Measurements from ENCODE around the gene C16orf54.
"Not testable (repeated sequence)": the region's sequence is repeated elsewhere in the genome, so short reads cannot be mapped to it uniquely, and the experiment has no call there.

The C16orf54 gene

GRCh38 chr16:29738514-29738913, 7.3 kb downstream of the C16orf54 start:
- no peak for DNase-seq

- DNase-seq, result no peak
Observed at GRCh38 chr16:29737713-29738112, 8.1 kb downstream of the C16orf54 start.

GRCh38 chr16:29736764-29737163, 9.0 kb downstream of the C16orf54 start:
- no peak for DNase-seq

- no peak for DNase-seq
Observed at GRCh38 chr16:29736112-29736511, 9.7 kb downstream of the C16orf54 start.

GRCh38 chr16:29734786-29735185, 11.0 kb downstream of the C16orf54 start:
- no peak for DNase-seq

GRCh38 chr16:29731768-29732601, 13.8 kb downstream of the C16orf54 start:
- peak; percentile 82 to 85 for DNase-seq

DNA sequence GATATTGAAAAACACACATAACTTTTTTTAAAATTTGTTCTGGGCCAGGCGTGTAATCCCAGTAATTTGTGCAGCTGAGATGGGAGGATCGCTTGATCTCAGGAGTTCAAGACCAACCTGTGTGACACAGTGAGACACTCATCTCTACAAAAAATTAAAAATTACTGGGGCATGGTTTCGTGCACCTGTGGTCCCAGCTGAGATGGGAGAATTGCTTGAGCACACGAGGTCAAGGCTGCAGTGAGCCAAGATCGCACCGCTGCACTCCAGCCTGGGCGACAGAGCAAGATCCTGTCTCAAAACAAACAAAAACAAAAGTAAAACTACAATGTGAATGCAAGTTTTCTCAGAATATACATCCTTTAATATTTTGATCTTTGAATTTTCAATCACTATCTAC, 15.1 kb downstream of the C16orf54 start:
- DNase-seq, result no peak

DNA sequence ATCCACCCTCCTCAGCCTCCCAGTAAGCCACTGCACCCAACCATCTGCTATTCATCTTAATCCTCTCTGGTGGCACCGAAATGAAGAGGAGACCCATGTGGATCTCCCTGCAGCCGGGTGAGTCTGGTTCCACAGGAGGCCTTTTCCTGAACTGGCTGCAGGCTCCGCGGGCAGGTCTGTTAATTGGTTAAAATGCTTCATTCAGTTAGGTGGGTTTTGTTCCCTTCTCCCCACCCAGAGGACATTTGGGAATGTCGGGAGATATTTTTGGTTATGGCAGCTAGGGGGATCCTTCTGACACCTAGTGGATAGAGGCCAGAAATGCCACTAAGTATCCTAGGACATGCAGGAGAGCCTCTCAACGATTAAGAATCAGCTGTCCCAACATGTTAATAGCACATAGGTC, 16.7 kb downstream of the C16orf54 start:
- DNase-seq, result no peak

DNA sequence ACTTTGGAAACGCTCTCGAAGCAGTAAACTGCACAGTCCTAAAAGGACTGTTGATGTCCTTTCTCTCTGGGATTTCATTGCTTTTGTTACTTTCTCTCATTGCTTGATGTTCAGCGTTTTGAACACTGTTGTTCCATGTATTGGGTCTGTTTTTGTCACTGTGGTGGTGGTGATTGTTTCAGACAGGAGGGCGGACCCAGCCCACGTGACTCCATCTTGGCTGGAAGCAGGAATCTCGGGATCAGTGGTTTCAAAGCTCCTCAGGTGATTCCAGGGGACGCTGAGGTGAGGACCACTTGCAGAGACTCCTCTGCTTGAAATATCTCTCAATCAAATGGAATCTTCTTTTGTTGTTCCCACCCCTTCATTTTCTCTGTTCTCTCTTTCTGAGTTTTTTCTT, 18.3 kb downstream of the C16orf54 start:
- no peak for DNase-seq

DNA sequence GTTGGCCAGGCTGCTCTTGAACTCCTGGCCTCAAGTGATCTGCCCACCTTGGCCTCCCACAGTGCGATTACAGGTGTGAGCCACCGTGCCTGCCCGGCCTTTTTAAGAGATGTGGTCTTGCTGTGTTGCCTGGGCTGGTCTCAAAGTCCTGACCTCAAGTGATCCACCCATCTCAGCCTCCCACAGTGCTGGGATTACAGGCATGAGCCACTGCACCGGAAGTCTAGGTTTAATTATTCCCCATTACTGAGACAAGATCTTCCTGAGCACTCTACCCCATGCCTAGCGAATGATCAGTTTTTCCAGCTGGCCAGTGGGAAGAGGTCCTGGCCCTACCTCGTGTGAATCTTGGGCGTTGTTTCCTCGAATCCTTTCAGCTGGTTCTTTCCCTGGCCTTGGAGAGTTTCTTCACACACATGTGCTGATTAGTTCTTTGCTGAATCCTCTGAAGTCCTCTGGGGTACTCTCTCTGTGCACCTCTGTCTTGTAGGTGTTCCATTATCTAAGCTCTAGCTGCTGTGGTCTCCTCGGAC, 18.9 kb downstream of the C16orf54 start:
- DNase-seq, result no peak

- DNase-seq, result peak; percentile 55 to 63
Observed at GRCh38 chr16:29721167-29721879, 24.5 kb downstream of the C16orf54 start.

DNA sequence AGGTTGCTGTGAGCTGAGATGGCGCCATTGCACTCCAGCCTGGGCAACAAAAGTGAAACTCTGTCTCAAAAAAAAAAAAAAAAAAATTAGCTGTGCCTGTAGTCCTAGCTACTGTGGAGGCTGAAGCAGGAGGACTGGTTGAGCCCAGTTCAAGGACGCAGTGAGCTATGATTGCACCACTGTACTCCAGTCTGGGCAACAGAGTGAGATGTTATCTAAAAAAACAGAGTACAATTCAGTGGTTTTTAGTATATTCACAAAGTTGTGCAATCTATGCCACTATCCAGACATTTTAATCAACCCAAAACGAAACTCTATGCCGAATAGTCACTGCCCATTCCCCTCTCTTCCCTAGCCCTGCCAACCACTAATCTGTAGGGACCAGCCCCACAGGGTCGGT, 25.1 kb downstream of the C16orf54 start:
- no peak for DNase-seq

DNA sequence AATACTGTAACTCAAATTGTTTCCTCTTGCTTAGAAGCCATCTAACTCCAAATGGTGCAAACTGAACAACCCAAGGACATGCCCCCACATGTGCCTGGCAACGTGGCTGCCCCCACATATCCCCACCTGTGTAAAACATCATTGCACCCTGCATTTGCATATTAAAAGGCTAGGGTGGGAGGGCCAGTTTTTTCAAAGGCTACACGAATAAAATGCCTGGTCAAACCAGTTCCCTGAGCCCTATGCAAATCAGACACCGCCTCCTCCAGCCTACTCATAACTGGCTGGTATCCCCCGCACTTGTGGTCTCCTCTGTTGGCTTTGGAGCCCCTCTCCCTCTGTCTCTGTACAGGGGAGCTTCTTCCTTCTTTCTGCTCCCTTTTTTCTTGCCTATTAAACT, 26.7 kb downstream of the C16orf54 start:
- no peak for DNase-seq

GRCh38 chr16:29717113-29717512, 28.7 kb downstream of the C16orf54 start:
- DNase-seq, result no peak

DNA sequence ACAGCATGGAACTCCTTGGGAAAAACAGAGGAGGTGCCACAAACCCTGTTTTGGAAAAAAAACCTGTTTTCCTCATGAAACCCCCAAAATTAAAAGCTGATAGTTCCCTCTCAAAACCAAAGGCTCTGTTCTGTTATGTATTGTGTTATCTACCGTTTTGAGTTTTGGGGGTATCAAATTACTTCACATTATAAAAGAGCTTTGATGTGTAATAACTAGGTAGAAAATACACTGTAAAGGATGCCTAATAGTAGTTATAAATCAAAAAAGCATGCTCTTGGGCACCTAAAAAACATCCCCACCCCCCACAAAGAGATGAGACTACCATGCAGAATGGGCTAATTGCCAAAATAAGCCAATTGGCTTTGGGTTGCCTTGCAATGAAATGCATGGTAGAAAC, 30.8 kb downstream of the C16orf54 start:
- no peak for DNase-seq

DNA sequence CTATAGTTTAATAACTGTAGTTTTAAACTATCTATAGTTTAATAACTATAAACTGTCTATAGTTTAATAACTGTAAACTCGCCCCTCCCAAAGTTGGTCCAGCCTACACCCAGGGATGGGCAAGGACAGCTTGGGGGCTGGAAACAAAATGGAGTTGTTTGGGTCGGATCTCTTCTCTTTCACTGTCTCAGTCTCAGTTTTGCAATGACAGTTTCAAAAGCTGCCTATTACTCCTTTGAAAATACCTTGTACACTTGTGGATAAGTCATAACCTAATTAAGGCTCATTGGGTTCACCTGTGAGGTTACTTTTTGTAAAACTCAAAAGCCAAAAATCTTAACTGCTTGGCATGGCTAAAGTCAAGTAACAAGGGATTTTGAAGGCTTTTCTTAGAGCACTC, 31.4 kb downstream of the C16orf54 start:
- no peak for DNase-seq

GRCh38 chr16:29712809-29713208, 33.0 kb downstream of the C16orf54 start:
- no peak for DNase-seq

DNA sequence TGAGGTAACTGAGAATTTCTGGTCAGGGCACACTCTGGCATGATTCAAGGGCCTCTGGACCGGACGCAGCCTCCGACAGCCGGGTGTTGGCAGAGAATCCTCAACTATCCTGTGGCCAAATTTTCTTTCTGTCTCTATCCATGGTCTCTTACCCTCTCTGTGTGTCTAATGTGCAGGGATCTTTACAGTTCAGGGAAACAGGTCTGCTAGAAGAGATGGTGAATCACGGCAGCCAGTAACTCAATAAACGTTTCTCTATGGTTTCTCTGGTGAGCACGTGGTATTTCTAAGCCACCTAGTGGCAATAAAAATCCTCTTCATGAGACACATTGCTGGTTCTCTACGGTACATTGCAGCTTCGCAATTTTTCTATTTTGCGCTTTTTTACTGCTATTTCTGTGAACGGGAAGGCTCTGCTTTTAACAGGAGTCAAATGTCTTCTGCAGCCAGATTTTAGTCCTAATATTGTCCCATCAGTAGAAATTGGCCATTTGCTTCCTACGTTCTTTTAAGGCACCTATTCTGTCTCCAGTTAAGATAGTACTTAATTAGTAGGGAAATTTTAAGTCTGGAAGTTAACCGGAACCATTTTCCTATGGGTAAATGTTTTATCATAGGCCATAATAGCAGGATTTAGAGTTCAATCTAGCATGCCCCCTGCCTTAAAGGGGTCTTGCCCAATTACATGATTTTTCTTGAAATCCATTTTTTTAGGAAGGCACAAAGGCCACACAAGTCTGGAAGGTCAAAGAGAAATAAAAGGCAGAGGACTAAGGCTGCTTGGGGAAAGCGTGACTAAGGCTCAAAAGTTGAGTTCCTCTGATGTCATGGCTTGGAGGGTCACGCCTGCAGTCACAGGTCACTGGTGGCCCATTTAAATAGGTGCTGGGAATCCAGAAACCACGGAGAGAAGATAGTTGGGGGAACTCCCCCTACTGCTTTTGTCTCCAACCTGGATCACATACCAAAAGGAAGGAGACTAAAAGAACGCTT, 35.3 kb downstream of the C16orf54 start:
- no peak for DNase-seq

GRCh38 chr16:29709657-29710056, 36.1 kb downstream of the C16orf54 start:
- not testable (repeated sequence) for DNase-seq

- DNase-seq, result no peak
Observed at GRCh38 chr16:29708917-29709600, 36.7 kb downstream of the C16orf54 start.

DNA sequence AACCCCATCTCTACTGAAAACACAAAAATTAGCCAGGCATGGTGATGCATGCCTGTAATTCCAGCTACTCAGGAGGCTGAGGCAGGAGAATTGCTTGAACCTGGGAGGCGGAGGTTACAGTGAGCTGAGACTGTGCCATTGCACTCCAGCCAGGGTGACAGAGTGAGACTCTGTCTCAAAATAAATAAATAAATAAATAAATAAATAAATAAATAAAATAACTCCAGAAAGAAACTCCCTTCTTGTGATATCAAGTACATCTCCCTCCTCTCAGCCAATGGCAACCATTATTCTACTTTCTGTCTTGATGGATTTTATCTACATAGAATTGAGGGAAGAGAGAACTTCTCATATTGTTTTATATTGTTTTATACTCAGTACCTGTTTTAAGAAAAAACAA, 38.6 kb downstream of the C16orf54 start:
- not testable (repeated sequence) for DNase-seq

- DNase-seq, result no peak
Observed at GRCh38 chr16:29705030-29705429, 40.8 kb downstream of the C16orf54 start.

Data from activated T-cell treated with anti-CD3 and anti-CD28 coated beads, Interleukin-2, amount 50 U/mL, for 48 hours (primary cell).